Measurements from ENCODE around the gene EHD2.
"Not testable (repeated sequence)": the region's sequence is repeated elsewhere in the genome, so short reads cannot be mapped to it uniquely, and the experiment has no call there.

EHD2 gene, protein sequence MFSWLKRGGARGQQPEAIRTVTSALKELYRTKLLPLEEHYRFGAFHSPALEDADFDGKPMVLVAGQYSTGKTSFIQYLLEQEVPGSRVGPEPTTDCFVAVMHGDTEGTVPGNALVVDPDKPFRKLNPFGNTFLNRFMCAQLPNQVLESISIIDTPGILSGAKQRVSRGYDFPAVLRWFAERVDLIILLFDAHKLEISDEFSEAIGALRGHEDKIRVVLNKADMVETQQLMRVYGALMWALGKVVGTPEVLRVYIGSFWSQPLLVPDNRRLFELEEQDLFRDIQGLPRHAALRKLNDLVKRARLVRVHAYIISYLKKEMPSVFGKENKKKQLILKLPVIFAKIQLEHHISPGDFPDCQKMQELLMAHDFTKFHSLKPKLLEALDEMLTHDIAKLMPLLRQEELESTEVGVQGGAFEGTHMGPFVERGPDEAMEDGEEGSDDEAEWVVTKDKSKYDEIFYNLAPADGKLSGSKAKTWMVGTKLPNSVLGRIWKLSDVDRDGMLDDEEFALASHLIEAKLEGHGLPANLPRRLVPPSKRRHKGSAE

DNA sequence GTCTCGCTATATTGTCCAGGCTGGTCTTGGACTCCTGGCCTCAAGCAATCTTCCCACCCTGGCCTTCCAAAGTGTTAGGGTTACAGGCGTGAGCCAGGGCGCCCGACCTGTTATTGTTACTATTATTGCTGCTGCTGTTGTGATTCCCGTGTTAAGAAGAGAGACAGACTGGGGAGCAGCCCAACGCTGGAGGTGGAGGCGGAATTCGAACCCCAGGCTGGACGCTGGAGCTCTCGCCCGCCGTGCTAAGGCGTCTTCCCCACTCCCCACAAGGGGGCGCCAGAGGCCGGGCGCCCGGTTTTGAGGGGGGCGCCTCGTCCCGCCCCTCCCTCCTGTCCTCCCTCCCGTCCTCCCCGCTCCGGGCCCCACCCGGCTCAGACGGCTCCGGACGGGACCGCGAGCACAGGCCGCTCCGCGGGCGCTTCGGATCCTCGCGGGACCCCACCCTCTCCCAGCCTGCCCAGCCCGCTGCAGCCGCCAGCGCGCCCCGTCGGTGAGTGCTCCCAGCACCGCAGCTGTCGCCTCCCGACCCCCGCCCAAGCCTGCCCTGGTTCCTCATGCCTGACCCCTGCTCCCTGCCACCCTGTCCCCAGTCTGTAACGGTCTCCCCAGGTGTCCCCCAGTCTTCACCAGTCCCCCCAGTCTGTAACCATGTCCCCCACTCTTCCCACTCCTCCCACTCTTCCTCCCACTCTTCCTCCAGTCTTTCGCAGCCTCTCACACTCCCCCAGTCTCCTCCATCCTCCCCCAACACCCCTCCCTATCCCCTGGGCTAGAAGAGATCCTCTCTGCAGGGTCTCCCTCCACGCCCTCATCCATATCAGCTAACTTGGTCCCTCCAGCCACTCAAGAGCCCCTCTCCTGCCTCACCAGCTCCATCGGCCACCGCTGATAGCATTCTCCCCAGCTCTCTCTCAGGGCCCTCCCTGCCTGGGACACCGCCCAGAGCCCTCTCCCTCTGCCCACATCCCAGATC, at the start of gene EHD2:
TSS of gene EHD2 (plus strand) at position 377 of the 976 bp plus-strand sequence. CDS start 3,191 bp downstream, outside the sequence.
- DNase-seq, result peak; percentile 28

DNA sequence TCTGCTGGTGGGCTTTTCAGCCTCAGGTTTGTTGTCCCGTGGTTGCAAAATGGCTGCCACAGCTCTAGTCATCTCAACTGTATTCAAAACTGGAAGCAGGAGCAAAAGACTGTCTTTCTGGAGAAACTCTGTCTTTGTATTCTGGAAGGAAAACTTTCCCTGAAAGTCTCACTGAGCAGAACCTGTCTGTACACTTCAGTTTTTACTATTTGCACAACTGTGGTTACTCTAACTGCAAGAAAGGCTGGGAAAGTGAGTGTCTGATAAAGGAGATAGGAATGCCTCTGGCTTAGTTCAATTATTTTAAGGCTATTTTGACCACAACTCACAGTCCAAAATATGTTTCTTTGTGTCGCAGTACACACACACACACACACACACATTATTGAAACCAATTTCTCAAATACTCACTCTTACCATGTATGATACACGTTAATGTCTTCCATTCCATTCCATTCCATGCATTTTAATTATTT, 49.7 kb upstream of the EHD2 start:
- no peak for DNase-seq

DNA sequence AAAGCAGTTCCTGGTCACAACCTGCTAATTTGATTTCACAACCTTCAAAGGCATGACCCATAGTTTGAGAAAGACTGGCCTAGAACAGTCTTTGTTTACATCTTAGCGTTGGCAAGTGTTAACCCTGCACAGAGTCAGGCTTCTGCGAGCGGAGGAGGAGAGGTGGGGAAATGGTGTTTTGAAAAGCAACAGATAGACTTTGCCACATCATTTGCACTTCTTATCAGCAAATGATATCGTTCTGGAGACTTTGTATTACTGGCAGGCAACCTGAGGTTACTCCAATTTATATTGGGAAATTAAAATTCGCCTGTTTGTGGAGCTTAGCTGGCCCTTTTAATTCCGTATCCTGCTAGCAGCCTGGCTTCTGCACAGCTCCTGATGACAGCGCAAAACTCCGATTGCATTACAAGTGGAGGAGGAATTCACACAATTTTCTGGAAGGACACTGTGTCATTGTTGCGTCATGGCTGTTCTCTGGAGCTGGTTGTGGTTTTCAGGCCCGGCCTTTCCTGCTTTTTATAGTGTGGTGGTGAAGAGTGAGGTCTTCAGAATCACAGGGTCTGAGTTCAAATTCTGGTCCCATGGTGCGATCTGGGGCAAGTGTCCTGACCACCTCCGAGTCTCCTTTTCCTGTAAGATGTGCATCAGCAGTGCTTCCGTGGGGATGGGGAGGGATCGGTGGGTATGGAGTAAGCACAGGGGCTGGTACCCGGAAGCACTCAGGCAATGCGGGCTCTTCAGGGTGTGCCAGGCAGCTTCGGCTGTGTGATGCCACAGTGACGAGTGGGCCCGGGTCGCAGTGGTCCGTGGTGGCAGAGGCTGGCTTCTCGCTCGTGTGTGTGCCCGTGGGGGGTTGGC, 49.1 kb upstream of the EHD2 start:
- no peak for DNase-seq

DNA sequence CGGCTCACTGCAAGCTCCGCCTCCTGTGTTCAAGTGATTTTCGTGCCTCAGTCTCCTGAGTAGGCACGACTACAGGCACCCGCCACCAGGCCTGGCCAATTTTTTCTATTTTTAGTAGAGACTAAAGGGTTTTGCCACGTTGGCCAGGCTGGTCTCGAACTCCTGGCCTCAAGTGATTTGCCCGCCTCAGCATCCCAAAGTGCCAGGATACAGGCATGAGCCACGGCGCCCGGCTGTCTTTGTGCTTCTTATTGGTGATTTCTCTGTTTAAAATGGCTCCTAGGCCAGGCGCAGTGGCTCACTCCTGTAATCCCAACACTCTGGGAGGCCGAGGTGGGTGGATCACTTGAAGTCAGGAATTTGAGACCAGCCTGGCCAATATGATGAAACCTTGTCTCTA, 44.7 kb upstream of the EHD2 start:
- DNase-seq, result not testable (repeated sequence)

DNA sequence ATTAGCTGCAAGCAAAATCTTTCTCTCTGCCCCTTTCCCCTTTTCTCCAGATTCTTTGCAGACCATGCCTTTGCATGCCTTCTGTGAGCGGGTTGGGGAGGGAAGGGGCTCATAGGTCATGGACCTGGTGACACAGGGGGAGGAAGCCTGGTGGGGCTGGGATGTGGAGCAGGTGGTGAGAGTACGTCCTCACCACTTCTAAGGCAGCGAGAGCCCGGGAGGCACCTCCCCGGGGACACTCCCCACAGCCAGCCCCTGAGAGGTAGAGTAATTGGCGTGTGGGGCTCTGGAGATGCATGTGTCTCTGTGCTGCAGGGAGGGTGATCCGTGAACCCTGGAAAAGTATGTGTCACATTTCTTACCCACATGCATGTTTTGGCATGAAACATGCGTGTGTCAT, 42.5 kb upstream of the EHD2 start:
- DNase-seq, result no peak

DNA sequence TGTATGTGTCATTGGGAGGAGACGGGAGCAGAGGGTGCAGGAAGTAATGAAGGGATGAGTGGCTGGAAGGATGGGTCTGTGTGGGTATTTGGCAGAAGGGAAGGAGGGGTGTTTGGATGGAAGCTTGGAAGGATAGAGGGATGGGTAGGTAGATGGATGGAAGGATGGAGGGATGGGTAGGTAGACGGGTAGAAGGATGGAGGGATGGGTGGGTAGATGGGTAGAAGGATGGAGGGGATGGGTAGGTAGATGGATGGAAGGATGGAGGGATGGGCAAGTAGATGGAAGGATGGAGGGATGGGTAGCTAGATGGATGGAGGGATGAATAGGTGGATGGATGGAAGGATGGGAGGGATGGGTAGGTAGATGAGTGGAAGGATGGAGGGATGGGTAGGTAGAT, 41.7 kb upstream of the EHD2 start:
- no peak for DNase-seq

DNA sequence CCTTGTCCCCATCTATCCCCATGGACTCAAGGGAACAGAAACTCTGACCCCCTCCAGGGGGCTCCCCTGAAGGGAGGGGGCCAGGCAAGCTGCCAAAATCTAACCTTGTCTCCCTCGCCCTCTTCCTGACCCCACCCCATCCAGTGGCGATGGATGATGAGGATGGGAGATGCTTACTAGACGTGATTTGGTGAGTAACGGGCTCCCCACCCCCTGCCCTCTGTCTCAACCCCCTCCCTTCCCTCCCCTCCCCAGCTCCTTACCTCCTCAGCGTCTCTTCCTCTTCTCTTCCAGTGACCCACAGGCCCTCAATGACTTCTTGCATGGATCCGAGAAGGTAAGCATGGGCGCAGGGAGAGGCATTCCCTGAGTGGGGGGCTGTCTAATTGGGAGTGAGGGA, 39.8 kb upstream of the EHD2 start:
- no peak for DNase-seq

DNA sequence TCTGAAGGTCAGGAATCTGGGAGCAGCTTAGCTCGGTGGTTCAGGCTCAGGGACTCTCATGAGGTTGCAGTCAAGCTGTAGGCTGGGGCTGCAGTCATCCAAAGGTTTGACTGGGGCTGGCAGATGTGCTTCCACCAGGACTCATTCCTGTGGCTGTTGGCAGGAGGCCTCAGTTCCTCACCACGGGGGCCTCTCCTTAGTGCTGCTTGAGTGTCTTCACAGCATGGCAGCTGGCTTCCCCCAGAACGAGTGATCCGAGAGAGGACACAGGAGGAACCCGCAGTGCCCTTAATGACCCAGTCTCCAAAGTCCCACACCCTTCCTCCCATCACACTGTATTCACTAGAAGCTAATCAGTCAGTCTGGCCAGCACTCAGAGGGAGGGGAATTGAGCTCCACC, 38.7 kb upstream of the EHD2 start:
- no peak for DNase-seq

DNA sequence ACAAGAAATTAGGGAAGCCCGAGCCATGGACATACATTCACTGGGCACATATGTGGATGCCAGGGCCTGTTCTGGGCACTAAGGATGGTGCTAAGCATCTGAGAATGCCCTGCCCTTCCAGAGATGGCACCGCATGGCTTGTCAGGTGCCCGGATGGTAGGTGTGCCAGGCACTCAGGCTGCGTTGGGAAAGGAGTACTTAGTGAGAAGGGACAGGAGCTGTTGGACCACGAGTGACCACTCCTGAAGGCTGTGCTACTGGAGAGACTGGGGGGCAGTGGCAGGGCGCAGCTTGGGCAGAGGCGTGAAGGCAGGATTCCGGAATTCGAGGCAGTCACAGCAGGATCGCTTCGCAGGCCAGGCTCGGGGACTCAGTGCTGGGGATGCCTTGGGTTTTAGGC, 38.0 kb upstream of the EHD2 start:
- no peak for DNase-seq

DNA sequence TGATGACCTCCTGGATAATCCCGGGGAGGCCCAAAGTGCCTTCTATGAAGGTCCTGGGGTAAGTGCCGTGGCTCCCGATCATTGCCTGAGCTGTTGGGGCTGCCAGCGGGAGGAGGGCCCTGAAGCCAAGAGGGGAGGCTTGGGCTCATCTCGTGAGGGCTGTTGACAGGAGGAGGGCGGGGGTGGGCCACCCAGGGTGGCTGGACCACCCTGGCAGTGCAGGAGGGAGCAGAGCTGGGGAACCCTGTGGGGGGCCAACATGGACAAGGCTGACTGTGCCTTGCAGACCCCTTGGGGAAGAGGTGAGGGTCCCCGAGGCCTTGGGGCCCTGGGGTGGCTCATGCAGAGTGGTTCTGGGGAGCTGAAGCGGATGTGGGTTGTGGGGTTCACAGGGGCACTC, 37.4 kb upstream of the EHD2 start:
- DNase-seq, result no peak

DNA sequence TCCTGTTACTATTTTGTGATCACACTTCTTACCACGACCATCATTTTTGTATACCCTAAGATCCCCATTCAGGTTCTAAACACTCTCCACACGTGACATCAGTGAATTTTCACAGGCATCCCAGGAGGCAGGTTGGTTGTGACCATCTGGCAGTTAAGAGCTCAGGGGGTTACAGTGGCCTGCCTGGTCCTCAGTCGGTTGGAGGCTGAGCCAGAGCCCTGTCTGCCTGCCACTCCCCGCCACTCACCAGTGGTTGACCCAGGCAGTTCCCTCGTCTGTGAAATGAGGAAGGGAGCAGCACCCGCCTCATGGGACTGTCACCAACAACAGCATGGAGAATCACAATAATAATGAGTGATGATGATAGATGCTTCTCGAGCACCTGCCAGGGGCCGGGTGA, 36.4 kb upstream of the EHD2 start:
- DNase-seq, result no peak

DNA sequence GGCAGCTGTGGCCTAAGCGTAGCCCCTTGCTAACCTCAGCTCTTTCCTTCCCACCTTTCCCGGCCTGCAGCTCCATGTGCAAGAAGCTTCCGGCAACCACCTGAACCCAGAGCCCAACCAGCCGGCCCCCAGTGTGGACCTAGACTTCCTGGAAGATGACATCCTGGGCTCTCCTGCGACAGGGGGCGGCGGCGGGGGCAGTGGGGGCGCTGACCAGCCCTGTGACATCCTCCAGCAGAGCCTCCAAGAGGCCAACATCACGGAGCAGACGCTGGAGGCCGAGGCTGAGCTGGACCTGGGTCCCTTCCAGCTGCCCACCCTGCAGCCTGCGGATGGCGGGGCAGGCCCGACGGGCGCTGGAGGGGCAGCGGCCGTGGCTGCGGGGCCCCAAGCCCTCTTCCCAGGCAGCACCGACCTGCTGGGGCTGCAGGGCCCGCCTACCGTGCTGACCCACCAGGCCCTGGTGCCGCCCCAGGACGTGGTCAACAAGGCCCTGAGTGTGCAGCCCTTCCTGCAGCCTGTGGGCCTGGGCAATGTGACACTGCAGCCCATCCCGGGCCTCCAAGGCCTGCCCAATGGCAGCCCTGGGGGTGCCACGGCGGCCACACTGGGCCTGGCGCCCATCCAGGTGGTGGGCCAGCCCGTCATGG, 33.8 kb upstream of the EHD2 start:
- DNase-seq, result no peak

DNA sequence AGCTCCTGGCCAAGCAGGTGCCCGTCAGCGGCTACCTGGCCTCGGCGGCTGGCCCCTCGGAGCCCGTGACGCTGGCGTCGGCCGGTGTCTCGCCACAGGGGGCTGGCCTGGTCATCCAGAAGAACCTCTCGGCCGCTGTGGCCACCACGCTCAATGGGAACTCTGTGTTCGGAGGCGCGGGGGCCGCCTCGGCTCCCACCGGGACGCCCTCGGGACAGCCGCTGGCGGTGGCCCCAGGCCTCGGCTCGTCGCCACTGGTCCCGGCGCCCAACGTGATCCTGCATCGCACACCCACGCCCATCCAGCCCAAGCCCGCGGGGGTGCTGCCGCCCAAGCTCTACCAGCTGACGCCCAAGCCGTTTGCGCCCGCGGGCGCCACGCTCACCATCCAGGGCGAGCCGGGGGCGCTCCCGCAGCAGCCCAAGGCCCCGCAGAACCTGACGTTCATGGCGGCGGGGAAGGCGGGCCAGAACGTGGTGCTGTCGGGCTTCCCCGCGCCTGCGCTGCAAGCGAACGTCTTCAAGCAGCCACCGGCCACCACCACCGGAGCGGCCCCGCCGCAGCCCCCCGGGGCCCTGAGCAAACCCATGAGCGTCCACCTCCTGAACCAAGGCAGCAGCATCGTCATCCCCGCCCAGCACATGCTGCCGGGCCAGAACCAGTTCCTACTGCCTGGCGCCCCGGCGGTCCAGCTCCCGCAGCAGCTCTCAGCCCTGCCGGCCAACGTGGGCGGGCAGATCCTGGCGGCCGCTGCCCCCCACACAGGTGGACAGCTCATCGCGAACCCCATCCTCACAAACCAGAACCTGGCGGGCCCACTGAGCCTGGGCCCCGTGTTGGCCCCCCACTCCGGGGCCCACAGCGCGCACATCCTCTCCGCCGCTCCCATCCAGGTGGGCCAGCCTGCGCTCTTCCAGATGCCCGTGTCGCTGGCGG, 33.0 kb upstream of the EHD2 start:
- DNase-seq, result no peak

DNA sequence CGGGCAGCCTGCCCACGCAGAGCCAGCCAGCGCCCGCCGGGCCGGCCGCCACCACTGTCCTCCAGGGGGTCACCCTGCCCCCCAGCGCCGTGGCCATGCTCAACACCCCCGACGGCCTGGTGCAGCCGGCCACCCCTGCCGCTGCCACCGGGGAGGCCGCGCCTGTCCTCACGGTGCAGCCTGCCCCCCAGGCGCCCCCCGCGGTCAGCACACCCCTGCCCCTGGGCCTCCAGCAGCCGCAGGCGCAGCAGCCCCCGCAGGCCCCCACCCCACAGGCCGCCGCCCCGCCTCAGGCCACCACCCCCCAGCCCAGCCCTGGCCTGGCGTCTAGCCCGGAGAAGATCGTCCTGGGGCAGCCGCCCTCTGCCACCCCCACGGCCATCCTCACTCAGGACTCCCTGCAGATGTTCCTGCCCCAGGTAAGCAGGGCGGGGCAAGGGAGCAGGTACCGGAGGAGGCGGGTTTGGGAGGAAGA, 32.3 kb upstream of the EHD2 start:
- DNase-seq, result no peak

DNA sequence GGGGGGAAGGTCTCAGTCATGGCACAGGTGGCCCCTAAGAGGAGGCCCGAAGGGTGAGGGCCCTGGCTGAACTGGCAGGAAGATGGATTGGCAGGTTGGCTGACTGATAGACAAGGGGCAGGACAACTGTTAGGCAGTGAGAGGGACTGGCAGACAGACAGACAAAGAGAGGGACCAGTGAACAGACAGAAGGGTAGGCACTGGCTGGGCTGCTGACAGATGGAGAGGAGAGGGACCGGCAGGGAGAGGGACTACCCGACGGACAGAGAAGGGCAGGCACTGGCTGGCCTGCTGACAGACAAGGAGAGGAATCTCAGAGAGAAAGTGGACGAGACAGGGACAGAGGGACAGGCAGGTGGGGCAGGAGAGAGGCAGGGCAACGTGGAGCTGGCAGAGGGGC, 31.8 kb upstream of the EHD2 start:
- DNase-seq, result no peak

DNA sequence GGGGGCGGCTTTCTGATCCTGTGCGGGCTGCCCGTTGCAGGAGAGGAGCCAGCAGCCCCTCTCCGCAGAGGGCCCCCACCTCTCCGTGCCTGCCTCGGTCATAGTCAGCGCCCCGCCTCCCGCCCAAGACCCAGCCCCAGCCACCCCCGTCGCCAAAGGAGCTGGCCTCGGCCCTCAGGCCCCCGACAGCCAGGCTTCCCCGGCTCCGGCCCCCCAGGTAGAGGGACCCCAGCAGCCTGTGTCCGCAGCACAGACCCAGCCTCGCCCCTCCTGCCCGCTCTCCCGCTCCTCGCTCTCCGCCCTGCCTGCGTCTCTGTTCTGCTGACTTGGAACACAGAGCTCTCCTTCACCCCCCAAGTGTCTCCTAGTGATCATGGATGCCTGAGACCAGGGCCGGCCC, 31.3 kb upstream of the EHD2 start:
- no peak for DNase-seq

DNA sequence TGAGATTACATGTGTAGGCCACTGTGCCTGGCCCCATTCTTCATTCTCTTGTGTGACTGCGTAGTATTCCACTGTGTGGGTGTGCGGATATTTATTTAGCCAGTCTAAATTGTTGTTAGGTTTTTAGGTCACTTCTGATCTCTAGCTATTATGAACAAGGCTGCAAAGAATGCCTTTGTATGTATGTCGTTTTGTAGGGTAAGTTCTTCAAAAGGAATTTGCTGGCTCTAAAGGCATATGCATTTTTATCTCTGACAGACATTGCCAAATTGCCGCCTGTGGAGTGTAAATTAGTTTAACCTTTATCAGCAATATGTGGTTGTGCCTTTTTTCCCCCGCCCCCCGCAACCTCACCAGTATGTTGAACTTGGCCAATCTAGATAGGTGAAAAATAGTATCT, 30.3 kb upstream of the EHD2 start:
- no peak for DNase-seq

DNA sequence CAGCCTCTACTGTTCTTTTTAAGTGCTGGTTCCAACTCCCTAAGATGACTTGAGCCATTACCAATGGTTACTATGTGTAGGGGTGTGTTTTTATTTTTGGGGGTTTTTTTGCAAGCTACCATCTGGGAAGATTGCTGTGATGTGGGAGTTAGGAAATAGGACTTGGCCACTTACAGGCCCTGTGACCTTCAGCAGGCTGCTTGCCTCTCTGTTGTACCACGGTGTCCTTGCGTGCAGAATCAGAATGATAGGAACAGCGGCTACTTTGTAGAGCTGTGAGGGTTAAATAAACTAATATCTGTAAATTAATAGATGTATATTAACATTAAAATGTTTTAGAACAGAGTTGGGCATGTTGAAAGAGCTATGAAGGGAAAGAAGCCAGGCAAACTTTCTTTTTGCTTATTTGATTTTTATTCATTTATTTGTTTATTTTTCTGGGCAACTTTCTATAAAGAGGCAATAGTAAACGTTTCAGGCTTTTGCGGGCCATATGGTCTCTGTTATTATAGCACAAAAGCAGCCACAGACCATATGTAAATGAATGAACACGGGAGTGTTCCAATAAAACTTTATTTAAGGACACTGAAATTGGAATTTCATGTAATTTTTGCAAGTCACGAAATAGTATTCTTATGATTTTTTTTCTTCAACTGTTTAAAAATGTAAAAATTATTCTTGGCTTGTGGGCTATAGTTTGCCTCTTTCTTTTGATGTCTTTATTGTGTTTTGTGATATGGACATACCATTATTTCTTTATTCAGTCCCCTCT, 26.4 kb upstream of the EHD2 start:
- no peak for DNase-seq

DNA sequence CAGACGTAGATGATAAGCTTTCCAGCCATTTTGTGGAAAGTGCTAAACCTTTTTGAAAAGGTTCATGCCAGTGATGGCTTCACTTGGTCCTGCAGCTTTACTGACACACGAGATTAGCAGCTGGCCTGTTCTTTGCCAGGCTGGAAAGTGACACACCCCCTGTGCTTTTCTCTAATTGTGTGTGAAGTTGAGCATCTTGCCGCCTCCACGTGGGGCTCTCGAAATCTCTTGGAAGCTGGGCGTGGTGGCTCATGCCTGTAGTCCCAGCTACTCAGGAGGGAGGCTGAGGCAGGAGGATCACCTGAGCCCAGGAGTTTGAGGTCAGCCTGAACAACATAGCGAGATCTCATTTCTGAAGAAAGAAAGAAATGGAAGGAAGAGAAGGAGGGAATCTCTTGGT, 25.3 kb upstream of the EHD2 start:
- DNase-seq, result no peak

DNA sequence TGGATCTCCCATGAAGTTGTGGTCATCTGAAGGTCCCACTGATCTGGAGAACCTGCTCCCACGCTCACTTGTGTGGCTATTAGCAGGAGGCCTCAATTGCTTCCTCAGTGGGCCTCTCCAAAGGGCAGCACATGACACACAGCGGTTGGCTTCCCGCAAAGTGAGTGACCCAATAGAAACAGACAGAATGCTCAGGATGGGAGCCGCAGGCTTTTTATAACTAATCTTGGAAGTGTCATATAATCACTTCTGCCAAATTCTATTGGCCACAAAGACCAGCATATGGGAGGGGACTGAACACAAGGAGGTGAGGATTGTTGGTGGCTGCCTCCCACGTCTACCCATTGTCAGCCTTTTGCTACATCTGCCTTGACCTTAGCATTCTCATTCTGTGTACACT, 22.1 kb upstream of the EHD2 start:
- DNase-seq, result no peak
